GM21619 (cell line): ENCODE results near the gene HOXC12.

Experiments
- ATAC-seq: cut with Tn5 transposase; IDR thresholded peaks from one replicate; pipeline ENCODE4 v1.9.1; 2021; ENCODE audit not compliant: unreplicated experiment

HOXC12 gene

DNA sequence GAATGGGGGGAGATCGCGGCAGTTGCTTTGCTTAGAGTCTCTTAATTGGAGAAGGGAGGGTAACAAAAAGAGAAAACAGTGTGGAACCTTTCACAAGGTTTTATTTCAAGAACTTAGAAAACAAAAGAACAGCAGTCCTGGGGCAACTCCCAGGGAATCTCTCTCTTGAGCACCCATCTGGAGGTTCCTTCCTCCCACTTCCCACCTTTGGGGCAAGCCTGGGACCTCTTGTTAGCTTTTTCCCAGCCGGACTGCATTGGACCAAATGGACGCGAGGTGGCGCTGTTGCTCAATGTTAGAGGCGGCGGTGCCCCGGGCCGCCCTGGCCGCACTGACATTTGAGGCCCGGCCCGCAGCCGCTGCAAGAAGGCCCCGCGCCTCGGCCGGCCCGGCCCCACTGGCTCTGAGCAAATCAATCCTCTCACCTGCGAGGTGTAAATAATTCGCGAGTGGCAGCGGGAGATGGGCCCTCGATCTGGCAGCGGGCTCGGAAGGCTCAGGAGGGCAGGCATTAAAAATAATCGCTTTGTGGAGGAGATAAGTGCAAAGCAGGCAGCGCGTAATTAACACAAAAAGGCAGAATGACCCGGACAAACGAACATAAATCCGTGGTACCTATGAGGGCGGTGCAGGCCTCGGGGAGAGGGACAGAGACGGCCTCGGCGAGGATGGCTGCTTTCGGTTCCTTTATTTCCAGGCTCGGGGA lies 51.3 kb downstream of the HOXC12 start:
- ATAC-seq = no peak

DNA sequence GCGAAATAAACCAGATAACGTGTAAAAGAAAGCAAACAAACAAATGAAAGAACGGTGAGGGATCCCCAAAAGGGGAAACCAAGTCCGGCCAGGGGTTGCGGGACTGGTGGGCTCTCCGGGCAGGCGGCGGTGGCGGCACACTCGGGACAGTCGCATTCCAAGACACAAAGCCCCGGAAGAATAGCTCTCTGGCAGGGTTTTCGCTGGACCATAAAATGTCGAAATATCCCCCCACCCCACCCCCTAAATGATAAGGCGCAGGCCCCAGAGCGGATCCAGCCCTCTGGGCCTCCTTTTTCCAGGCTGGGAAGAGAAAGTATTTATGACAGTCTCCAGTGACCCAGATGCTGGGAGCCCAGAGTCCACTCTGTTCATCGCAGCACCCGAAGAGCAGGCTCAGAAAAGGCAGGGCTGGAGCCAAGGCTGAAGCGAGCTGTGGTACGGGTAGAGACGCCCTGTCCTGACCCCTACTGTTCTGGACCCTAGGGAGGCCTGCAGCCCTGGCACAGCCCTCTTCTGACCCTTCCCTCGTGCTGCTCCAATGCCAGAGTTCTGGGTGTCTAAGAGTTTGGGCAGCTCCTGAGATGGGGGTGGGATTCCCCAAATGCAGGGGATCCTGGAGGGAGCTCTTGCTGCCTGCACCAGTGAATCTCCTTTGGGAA lies 52.0 kb downstream of the HOXC12 start:
- ATAC-seq = no peak

DNA sequence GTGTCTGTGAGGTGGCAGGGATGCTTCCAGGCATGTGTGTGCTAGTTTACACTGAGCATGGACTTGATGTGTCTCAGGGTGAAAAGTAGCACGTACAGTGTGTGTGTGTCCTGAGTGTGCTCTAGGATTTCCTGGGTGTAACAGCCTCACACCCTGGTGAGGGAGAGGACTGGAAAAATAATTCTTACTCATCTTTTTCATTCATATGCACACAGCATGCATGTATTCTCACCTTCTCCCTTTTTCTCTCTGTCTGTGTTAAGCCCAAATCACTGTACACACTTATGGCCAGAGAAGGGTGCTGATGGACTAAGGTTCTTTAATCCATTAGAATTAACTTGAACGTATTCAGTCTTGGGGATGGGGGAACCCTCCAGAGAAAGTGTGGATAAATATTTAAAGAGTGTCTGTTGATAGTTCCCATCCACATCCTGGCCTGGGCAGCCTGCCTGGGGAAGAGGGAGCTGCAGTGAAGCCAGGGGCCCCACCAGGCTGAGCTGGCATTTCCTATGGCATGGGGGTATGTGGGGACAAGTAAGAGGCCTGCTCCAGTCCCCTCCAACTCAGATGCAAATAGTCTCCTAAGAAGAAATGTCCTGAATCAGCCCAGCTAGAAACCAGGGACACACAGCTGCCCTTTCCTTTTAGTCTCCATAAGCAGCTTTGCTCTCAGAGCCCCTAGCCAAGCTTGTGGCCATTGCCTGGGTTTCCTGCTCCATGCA lies 53.0 kb downstream of the HOXC12 start:
- ATAC-seq = no peak

DNA sequence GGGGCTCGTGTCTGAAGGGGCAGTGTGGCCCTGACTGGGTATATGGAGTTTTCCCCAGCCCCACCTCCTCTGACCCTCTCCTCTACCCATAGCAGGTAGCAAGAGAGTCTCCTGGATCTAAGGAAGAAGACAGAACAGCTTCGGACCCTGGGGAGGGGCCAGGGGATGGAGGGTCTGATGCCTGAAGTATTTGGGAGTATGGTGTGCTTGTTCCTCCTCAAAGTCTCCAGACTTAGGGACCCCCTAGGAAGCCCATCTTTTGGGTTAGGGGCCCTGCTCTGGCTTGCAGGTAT lies 53.5 kb downstream of the HOXC12 start:
- ATAC-seq = no peak
